ENCODE data around the gene PLXDC1.

- TF ChIP-seq POLR2A (IDR thresholded peaks at IDR 0.05; ENCODE audit: insufficient read depth in 1 of 2, low read depth in 2 of 2, low read length in 2 of 2) (no peak), SIN3A (IDR thresholded peaks at IDR 0.05; ENCODE audit: borderline replicate concordance, low read depth, low read length) (no peak), CTCF (CRISPR knock-in tag; IDR thresholded peaks at IDR 0.05) (no peak), KLF13 (CRISPR knock-in tag; IDR thresholded peaks at IDR 0.05) (no peak)
Measured at GRCh38 chr17:39141915-39142664, 9.3 kb downstream of the PLXDC1 start.
